ENCODE results near the gene PAPOLG. TPM values are rescaled to one million over a fixed set of nuclear protein-coding genes. Genes with fewer than 3 reads are reported as not detected.

PAPOLG gene
- total RNA-seq, 1 donor from 2014 or later, result 24.7 TPM

GRCh38 chr2:60746318-60746717 lies 9.8 kb upstream of the PAPOLG start:
- Mint-ChIP-seq H3K4me3 (no peak overlapping the region), H3K27me3 (ENCODE audit: low read depth) (no peaks in the 10 kb centered on the region), H3K9me3 (no peaks in the 10 kb centered on the region), H3K36me3 (no peaks in the 10 kb centered on the region), H3K4me1 (no peaks in the 10 kb centered on the region), H3K27ac (no peak overlapping the region)
- DNase-seq (ENCODE audit: low spot score in 2 of 2, unreplicated experiment in 2 of 2), result no peak
- TF ChIP-seq CTCF (IDR thresholded peaks at IDR 0.05; ENCODE audit: unreplicated experiment), result no peak

DNA sequence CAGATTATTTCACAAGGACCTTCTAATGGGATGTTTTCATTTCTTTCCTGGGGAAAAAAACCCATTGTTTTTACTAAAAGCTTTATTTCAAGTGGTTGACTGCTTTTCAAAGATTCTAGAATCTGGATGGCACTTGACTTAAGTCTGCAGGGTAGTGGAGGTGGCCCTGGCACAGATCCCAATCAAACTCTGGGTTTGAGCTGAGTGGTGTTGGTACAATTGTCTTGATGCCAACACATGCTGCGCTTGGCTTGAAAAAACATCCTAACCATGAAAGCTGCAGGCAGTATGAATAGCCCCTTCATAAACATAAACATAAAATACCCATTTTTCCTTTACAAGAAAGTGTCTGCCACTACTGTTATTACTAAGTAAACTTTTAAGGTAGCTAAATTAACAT lies 3.6 kb downstream of the PAPOLG start:
- no peak for DNase-seq (ENCODE audit: low spot score in 2 of 2, unreplicated experiment in 2 of 2)

DNA sequence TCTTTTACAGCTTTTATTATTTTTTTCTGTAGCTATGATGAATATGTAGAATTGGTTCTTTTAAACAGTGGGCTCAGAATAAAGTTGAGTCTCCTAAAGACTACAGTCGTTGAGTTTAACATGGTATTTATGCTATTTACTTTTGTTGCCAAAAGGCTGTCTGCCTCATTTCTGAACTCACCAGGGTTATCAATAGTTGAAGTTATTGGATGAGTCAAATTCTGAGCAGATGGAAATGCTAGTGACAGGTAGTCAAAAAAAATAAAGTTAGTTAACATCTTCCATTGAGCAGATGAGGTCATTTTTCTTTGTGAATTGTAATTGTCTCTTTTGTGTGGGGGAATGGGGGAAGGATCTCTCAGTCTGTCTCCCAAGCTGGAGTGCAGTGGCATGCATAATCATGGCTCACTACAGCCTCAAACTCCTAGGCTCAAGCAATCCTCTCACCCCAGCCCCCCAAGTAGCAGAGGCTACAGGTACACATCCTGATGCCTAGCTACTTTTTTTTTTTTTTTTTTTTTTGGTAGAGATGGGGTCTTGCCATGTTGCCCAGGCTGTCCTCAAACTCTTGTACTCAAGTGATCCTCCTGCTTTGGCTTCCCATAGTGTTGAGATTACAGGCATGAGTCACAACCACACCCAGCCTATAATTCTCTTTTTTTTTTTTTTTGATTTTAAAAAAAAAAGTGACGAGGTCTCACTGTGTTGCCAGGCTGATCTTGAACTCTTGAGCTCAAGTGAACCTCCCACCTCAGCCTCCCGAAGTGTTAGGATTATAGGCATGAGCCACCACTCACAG lies 8.9 kb downstream of the PAPOLG start:
- no peaks in the 10 kb centered on the region for H3K27me3 Mint-ChIP-seq (ENCODE audit: low read depth)
- no peak for DNase-seq (ENCODE audit: low spot score in 2 of 2, unreplicated experiment in 2 of 2)
- no peak overlapping the region for H3K4me3 Mint-ChIP-seq
- H3K9me3 Mint-ChIP-seq, result no peaks in the 10 kb centered on the region
- H3K36me3 Mint-ChIP-seq, result peaks cover 51% of the 10 kb centered on the region
- H3K27ac Mint-ChIP-seq, result no peak overlapping the region
- TF ChIP-seq CTCF (IDR thresholded peaks at IDR 0.05; ENCODE audit: unreplicated experiment), result no peak
- no peaks in the 10 kb centered on the region for H3K4me1 Mint-ChIP-seq

More for the DNA sequence above, 3.6 kb downstream of the PAPOLG start:
- Mint-ChIP-seq H3K36me3 (peaks cover 27% of the 10 kb centered on the region), H3K4me1 (peaks cover 16% of the 10 kb centered on the region), H3K27ac (no peak overlapping the region), H3K9me3 (no peaks in the 10 kb centered on the region), H3K4me3 (no peak overlapping the region), H3K27me3 (ENCODE audit: low read depth) (no peaks in the 10 kb centered on the region)
- TF ChIP-seq CTCF (IDR thresholded peaks at IDR 0.05; ENCODE audit: unreplicated experiment), result no peak

DNA sequence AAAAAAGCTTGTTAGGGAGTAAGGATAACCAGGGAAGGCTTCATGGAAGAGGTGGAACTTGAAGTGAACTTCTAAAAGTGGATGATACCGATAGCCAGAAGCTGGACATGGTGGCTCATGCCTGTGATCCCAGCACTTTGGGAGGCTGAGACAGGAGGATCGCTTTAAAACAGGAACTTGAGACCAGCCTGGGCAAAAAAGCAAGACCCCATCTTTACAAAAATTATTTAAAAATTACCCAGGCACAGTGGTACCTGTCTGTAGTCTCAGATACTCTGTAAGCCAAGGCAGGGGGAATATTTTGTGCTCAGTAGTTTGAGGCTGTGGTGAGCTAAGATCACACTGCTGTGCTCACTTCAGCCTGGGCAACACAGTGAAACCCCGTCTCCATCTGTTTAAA lies 10.2 kb downstream of the PAPOLG start:
- no peaks in the 10 kb centered on the region for H3K9me3 Mint-ChIP-seq
- H3K36me3 Mint-ChIP-seq, result peaks cover 50% of the 10 kb centered on the region

DNA sequence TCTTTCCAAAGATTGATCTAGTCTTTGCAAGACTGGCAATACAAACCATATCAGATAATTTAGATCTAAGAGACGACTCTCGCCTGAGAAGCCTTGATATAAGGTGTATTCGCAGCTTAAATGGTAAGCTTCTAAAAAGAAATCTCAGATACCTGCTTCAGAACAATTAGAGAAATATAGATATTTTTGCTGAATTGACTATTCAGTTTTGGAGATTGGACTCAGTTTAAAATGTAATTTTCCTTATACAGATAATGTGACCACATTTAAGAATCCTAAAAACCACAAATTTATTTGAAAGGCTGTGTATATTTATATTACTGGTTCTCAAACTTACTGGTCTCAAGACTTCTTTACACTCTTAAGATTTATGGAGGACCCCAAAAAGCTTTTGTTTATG lies 15.4 kb downstream of the PAPOLG start:
- no peak for TF ChIP-seq CTCF (IDR thresholded peaks at IDR 0.05; ENCODE audit: unreplicated experiment)
- no peak for DNase-seq (ENCODE audit: low spot score in 2 of 2, unreplicated experiment in 2 of 2)
- Mint-ChIP-seq H3K27me3 (ENCODE audit: low read depth) (no peaks in the 10 kb centered on the region), H3K9me3 (no peaks in the 10 kb centered on the region), H3K4me1 (no peaks in the 10 kb centered on the region), H3K36me3 (peaks cover 44% of the 10 kb centered on the region), H3K27ac (no peak overlapping the region), H3K4me3 (no peak overlapping the region)

More for the DNA sequence above, 10.2 kb downstream of the PAPOLG start:
- no peaks in the 10 kb centered on the region for H3K4me1 Mint-ChIP-seq
- H3K27ac Mint-ChIP-seq, result no peak overlapping the region
- H3K4me3 Mint-ChIP-seq, result no peak overlapping the region
- TF ChIP-seq CTCF (IDR thresholded peaks at IDR 0.05; ENCODE audit: unreplicated experiment), result no peak
- no peaks in the 10 kb centered on the region for H3K27me3 Mint-ChIP-seq (ENCODE audit: low read depth)
- no peak for DNase-seq (ENCODE audit: low spot score in 2 of 2, unreplicated experiment in 2 of 2)

All from mesothelial cell of epicardium (in vitro differentiated cells).